ENCODE data around the gene CENPVL3.

Gene CENPVL3

DNA sequence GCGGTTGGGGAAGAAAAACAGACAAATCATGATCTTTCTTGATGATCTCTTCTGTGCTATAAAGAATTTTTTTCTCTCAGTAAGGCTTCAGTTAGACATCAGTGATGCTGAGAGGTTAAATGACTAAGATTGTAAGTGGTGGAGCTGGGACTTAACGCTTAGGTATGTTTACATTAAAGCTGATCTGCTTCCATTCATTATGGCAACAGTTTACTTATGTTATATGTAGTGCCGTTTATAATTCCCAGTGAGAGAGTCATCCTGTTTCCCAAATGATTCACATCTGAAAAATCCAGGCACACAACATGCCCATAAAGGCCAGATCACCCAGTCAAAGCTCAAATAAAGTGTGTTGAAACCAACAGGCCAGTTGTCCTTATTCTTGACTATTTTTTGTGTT is 50.1 kb downstream of the CENPVL3 start:
- H3K4me1 ChIP-seq (ENCODE audit: insufficient read depth, low read length), result no peaks in the 10 kb centered on the region
- H3K9ac ChIP-seq (ENCODE audit: low read depth, low read length), result no peak overlapping the region
- H3K27me3 ChIP-seq (ENCODE audit: insufficient read depth, low read length), result no peaks in the 10 kb centered on the region
- H3K36me3 ChIP-seq (ENCODE audit: insufficient read depth, low read depth, low read length), result no peaks in the 10 kb centered on the region
- no peak overlapping the region for H3K27ac ChIP-seq (ENCODE audit: low read length)
- no peak overlapping the region for H3K4me3 ChIP-seq (ENCODE audit: low read length)
- no peaks in the 10 kb centered on the region for H3K9me3 ChIP-seq (ENCODE audit: insufficient read depth, low read depth, low read length)

Measured in iPS-20b (cell line).